HUDEP-2 (cell line): Measurements from ENCODE around the gene C1orf105.

Experiments used
- DNase-seq, 76 experiments: peaks; one replicate each; lab custom pipeline; 2025; ENCODE audit not compliant: unreplicated experiment in 76 of 76; lab: John Stamatoyannopoulos, UW

C1orf105 gene

GRCh38 chr1:172517081-172517480 is 96.6 kb downstream of the C1orf105 start:
- no peak for DNase-seq

GRCh38 chr1:172517545-172517944 is 97.1 kb downstream of the C1orf105 start:
- no peak for DNase-seq
